IMR-90 (cell line): ENCODE results near the gene SERHL2. TPM values are rescaled to one million over a fixed set of nuclear protein-coding genes. Genes with fewer than 3 reads are reported as not detected.
"Not testable (repeated sequence)": the region's sequence is repeated elsewhere in the genome, so short reads cannot be mapped to it uniquely, and the experiment has no call there.

Experiments
- ATAC-seq: fragments of 200-7000 bp; cut with Tn5 transposase; 2 replicates; pipeline ENCODE4 v1.9.1; 2020; ENCODE audit warnings: low read depth, mild to moderate bottlenecking, moderate library complexity
- BruUV-seq: library from RNA; stranded (reverse); fragments of 400-500 nt; replicated peaks from 2 replicates; lab custom pipeline; 2021; lab: Mats Ljungman, UMichigan
- CTCF ChIA-PET: fragments of 300-600 bp; formaldehyde crosslinking; extraction: SDS; loops from one replicate; lab custom pipeline; 2021; ENCODE audit warnings: antibody characterized with exemption; lab: Yijun Ruan, JAX
- POLR2A ChIA-PET: fragments of 300-600 bp; sonication (Branson Sonifier 250); formaldehyde crosslinking; loops from one replicate; lab custom pipeline; 2022; ENCODE audit warnings: antibody characterized with exemption; ENCODE audit not compliant: unreplicated experiment; lab: Charles Lee
- DNase-seq: peaks from one replicate; pipeline ENCODE4 v3.0.0; 2013
- H2AFZ ChIP-seq: replicated peaks from 2 replicates; pipeline ENCODE3; 2013; ENCODE audit warnings: low read length, mild to moderate bottlenecking; ENCODE audit not compliant: poor library complexity
- H2AK5ac ChIP-seq: 2 replicates; pipeline ENCODE4 v1.6.1; 2013; ENCODE audit warnings: low read depth, low read length, inconsistent platforms
- H2AK9ac ChIP-seq: replicated peaks from 2 replicates; pipeline ENCODE3; 2013; ENCODE audit warnings: mild to moderate bottlenecking, low read depth, low read length, moderate library complexity; ENCODE audit not compliant: poor library complexity
- H2BK120ac ChIP-seq: 2 replicates; pipeline ENCODE4 v1.6.1; 2013; ENCODE audit warnings: low read depth, low read length, inconsistent platforms
- H2BK15ac ChIP-seq: 3 replicates; pipeline ENCODE4 v1.6.1; 2013; ENCODE audit warnings: low read depth, low read length, inconsistent platforms
- H2BK20ac ChIP-seq: 2 replicates; pipeline ENCODE4 v1.6.1; 2013; ENCODE audit warnings: low read depth, mild to moderate bottlenecking, inconsistent platforms, low read length, moderate library complexity
- H2BK5ac ChIP-seq: 2 replicates; pipeline ENCODE4 v1.6.1; 2013; ENCODE audit warnings: mild to moderate bottlenecking, low read depth, low read length, inconsistent platforms; ENCODE audit not compliant: poor library complexity, severe bottlenecking
- H3K14ac ChIP-seq: replicated peaks from 2 replicates; pipeline ENCODE4 v1.6.1; 2013; ENCODE audit warnings: low read depth, low read length, inconsistent platforms
- H3K18ac ChIP-seq: 2 replicates; pipeline ENCODE4 v1.6.1; 2013; ENCODE audit warnings: low read depth, low read length, control low read depth
- H3K23ac ChIP-seq: 2 replicates; pipeline ENCODE4 v1.6.1; 2013; ENCODE audit warnings: low read depth, low read length, inconsistent platforms
- H3K27ac ChIP-seq: 2 replicates; pipeline ENCODE4 v1.5.1; 2013; ENCODE audit warnings: mild to moderate bottlenecking, control low read depth, low read length; ENCODE audit not compliant: insufficient read depth
- H3K27me3 ChIP-seq: 2 replicates; pipeline ENCODE4 v1.6.1; 2013; ENCODE audit warnings: low read length; ENCODE audit not compliant: control insufficient read depth, insufficient read depth
- H3K36me3 ChIP-seq: 2 replicates; pipeline ENCODE4 v1.6.1; 2013; ENCODE audit warnings: low read length, mixed read lengths; ENCODE audit not compliant: control insufficient read depth, insufficient read depth
- H3K4ac ChIP-seq: 2 replicates; pipeline ENCODE4 v1.6.1; 2013; ENCODE audit warnings: low read depth, low read length, inconsistent platforms
- H3K4me1 ChIP-seq: 2 replicates; pipeline ENCODE4 v1.6.1; 2013; ENCODE audit warnings: low read length, mixed read lengths; ENCODE audit not compliant: control insufficient read depth, insufficient read depth
- H3K4me2 ChIP-seq: 2 replicates; pipeline ENCODE4 v1.6.1; 2013; ENCODE audit warnings: low read depth, mild to moderate bottlenecking, control low read depth, low read length, moderate library complexity
- H3K4me3 ChIP-seq: 2 replicates; pipeline ENCODE4 v1.5.1; 2013; ENCODE audit warnings: low read depth, mild to moderate bottlenecking, control low read depth, low read length, moderate library complexity; ENCODE audit not compliant: insufficient read depth
- H3K56ac ChIP-seq: 2 replicates; pipeline ENCODE4 v1.6.1; 2013; ENCODE audit warnings: low read length, inconsistent platforms; ENCODE audit not compliant: insufficient read depth; ENCODE audit errors: extremely low read depth
- H3K79me1 ChIP-seq, 2 experiments: 2 replicates each; pipeline ENCODE4 v1.6.1; 2013; ENCODE audit warnings: low read length in 2 of 2, inconsistent platforms in 1 of 2, low read depth in 1 of 2
- H3K9ac ChIP-seq: 2 replicates; pipeline ENCODE4 v1.6.1; 2013; ENCODE audit warnings: low read depth, low read length, control low read depth
- H3K9me1 ChIP-seq: 2 replicates; pipeline ENCODE4 v1.6.1; 2013; ENCODE audit warnings: low read length, inconsistent platforms; ENCODE audit not compliant: insufficient read depth
- H3K9me3 ChIP-seq: 2 replicates; pipeline ENCODE4 v1.6.1; 2013; ENCODE audit warnings: low read length; ENCODE audit not compliant: control insufficient read depth, insufficient read depth
- H4K20me1 ChIP-seq: 2 replicates; pipeline ENCODE4 v1.6.1; 2013; ENCODE audit warnings: low read length, inconsistent platforms; ENCODE audit not compliant: insufficient read depth
- H4K5ac ChIP-seq: 2 replicates; pipeline ENCODE4 v1.6.1; 2013; ENCODE audit warnings: mild to moderate bottlenecking, low read depth, low read length, control low read depth
- H4K8ac ChIP-seq, 2 experiments: 2 replicates each; pipeline ENCODE4 v1.6.1; 2013; ENCODE audit warnings: low read depth in 2 of 2, low read length in 2 of 2, control low read depth in 1 of 2, inconsistent platforms in 1 of 2
- H4K91ac ChIP-seq: 2 replicates; pipeline ENCODE4 v1.6.1; 2013; ENCODE audit warnings: low read depth, low read length, inconsistent platforms; ENCODE audit not compliant: insufficient read depth
- WGBS, 2 experiments: methylation state at CpG; one replicate each; pipeline versions ENCODE4 v1.1.5 to v1.1.7; 2013; ENCODE audit warnings: missing lambda C conversion rate in 2 of 2; ENCODE audit not compliant: insufficient read length in 1 of 2; ENCODE audit errors: extremely low coverage in 2 of 2; 5-methylcytosine and 5-hydroxymethylcytosine counted together
- dilution Hi-C: fragments of 300-500 bp; cut with HindIII; formaldehyde crosslinking; loops from one replicate; pipeline ENCODE4 v1.14.3; 2018; ENCODE audit warnings: low sequenced_read_pairs; ENCODE audit not compliant: unreplicated experiment
- in situ Hi-C: fragments of 300-500 bp; cut with MboI; formaldehyde crosslinking; loops from 3 replicates; pipeline ENCODE4 v1.14.3; 2019; ENCODE audit warnings: low sequenced_read_pairs, inconsistent platforms, mixed read lengths
- intact Hi-C: fragments of 100-400 bp; cut with micrococcal nuclease; formaldehyde crosslinking; loops from 2 replicates; pipeline ENCODE4 v1.10.0; 2022
- polyA plus RNA-seq, 3 experiments: library from polyadenylated mRNA; depleted of rRNA; stranded (reverse); fragments of >200 nt; gene quantifications; 2 replicates each; pipeline ENCODE4 v1.2.3, GENCODE V29; 2012; ENCODE audit warnings: low replicate concordance in 1 of 3
- total RNA-seq: library from RNA; depleted of rRNA; stranded (reverse); fragments of >200 nt; gene quantifications from 2 replicates; pipeline ENCODE4 v1.2.3, GENCODE V29; 2012

The SERHL2 gene
- total and polyA plus RNA-seq, 2 of the 4 experiments (the other 2 are of a cell fraction), result 4.5 to 5.0 TPM

DNA sequence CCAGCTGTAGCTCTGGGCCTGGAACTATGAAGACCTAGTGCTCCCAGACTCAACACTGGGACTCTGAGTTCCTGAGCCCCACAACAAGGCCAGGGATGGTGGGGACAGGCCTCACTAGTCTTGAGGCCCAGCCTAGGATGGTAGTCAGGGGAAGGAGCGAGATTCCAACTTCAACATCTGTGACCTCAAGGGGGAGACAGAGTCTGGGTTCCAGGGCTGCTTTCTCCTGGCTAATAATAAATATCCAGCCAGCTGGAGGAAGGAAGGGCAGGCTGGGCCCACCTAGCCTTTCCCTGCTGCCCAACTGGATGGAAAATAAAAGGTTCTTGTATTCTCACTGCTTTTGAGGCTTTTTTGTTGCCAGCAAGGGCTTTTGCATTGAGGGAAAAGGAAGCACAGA is 20.3 kb downstream of the SERHL2 start:
- dilution Hi-C loops, H4K5ac ChIP-seq, H3K4me2 ChIP-seq, H3K14ac ChIP-seq, CTCF ChIA-PET, H2BK120ac ChIP-seq, POLR2A ChIA-PET, H4K8ac ChIP-seq, H2AK5ac ChIP-seq, H3K79me1 ChIP-seq, H3K4ac ChIP-seq, BruUV-seq, intact Hi-C loops, H3K9ac ChIP-seq, H2AFZ ChIP-seq, H2BK5ac ChIP-seq, in situ Hi-C loops, H2BK15ac ChIP-seq, DNase-seq, H3K27ac ChIP-seq, H4K91ac ChIP-seq, H3K4me1 ChIP-seq, H4K20me1 ChIP-seq, H3K9me1 ChIP-seq, H3K9me3 ChIP-seq, H3K27me3 ChIP-seq, H3K23ac ChIP-seq, H2AK9ac ChIP-seq, H3K56ac ChIP-seq, H3K4me3 ChIP-seq, H3K18ac ChIP-seq, H2BK20ac ChIP-seq: not testable (repeated sequence)
- peak; percentile 60 for ATAC-seq
- H3K36me3 ChIP-seq, result peaks cover 32% of the 10 kb centered on the region
- no CpG with 5 or more reads among the region's 1 CpG for WGBS, 2 experiments

DNA sequence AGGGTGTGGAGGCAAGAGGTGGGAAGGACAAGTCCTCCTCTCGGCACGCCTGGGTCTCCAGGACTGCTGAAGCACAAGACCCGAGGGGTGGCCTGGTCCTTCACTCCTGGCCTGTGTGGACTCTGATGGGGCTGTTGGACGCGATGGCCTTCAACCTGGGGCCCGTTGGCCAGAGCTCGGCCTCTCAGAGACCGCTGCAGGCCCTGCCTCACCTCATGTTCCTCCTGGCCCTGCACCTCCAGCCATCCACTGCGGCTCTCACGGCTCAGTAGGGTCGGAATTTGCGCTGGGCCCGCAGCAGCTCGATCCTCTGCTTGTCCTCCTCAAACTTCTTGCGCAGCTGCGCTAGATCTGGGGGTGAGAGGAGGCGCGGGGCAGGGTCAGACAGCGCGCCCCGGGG is 20.7 kb downstream of the SERHL2 start:
- H4K20me1 ChIP-seq, H2AFZ ChIP-seq, DNase-seq, H3K4ac ChIP-seq, H3K4me2 ChIP-seq, H3K27ac ChIP-seq, H3K9me3 ChIP-seq, H2BK120ac ChIP-seq, H3K27me3 ChIP-seq, in situ Hi-C loops, POLR2A ChIA-PET, H3K18ac ChIP-seq, H2AK9ac ChIP-seq, H3K56ac ChIP-seq, H4K91ac ChIP-seq, BruUV-seq, intact Hi-C loops, H4K8ac ChIP-seq, dilution Hi-C loops, H2BK20ac ChIP-seq, H3K9me1 ChIP-seq, H3K79me1 ChIP-seq, H3K4me1 ChIP-seq, H3K23ac ChIP-seq, H4K5ac ChIP-seq, ATAC-seq, CTCF ChIA-PET, H2BK15ac ChIP-seq, H2AK5ac ChIP-seq, H3K9ac ChIP-seq, H2BK5ac ChIP-seq, H3K14ac ChIP-seq, H3K4me3 ChIP-seq: not testable (repeated sequence)
- H3K36me3 ChIP-seq, result peaks cover 32% of the 10 kb centered on the region
- WGBS, 2 experiments, result 96% methylated on average over 3 of the region's 21 CpGs; no CpG with 5 or more reads in 1 of the 2 experiments
